ENCODE measurements around the gene TMEM132C.
"Not testable (repeated sequence)": the region's sequence is repeated elsewhere in the genome, so short reads cannot be mapped to it uniquely, and the experiment has no call there.

The TMEM132C gene

GRCh38 chr12:128595609-128596008 is 328.6 kb downstream of the TMEM132C start:
- no peak for FAIRE-seq
- DNase-seq (ENCODE audit: insufficient read length, low spot score): no peak

GRCh38 chr12:128600886-128601285 is 333.9 kb downstream of the TMEM132C start:
- DNase-seq (ENCODE audit: insufficient read length, low spot score) (no peak), FAIRE-seq (no peak)
- no peak for TF ChIP-seq SPI1 (IDR thresholded peaks at IDR 0.05; ENCODE audit: low read depth, low read length)
- no peak for TF ChIP-seq POLR2AphosphoS5 (IDR thresholded peaks at IDR 0.05; ENCODE audit: low read depth, low read length)
- no peak for TF ChIP-seq POLR2A (IDR thresholded peaks at IDR 0.05; ENCODE audit: low read depth, low read length)
- no peak for TF ChIP-seq PAX5 (IDR thresholded peaks at IDR 0.05; ENCODE audit: insufficient read depth, low read length, severe bottlenecking)

More at GRCh38 chr12:128595609-128596008, 328.6 kb downstream of the TMEM132C start:
- TF ChIP-seq POLR2A (IDR thresholded peaks at IDR 0.05; ENCODE audit: low read depth, low read length): no peak
- TF ChIP-seq POLR2AphosphoS5 (IDR thresholded peaks at IDR 0.05; ENCODE audit: low read depth, low read length): no peak
- TF ChIP-seq POU2F2 (IDR thresholded peaks at IDR 0.05; ENCODE audit: low read depth, low read length): no peak
- no peak for TF ChIP-seq TAF1 (IDR thresholded peaks at IDR 0.05; ENCODE audit: low read depth, low read length)
- TF ChIP-seq SPI1 (IDR thresholded peaks at IDR 0.05; ENCODE audit: low read depth, low read length): no peak
- no peak for TF ChIP-seq PAX5 (IDR thresholded peaks at IDR 0.05; ENCODE audit: insufficient read depth, low read length, severe bottlenecking)

GRCh38 chr12:128603573-128604115 is 336.7 kb downstream of the TMEM132C start:
- FAIRE-seq (no peak), DNase-seq (ENCODE audit: insufficient read length, low spot score) (no peak)
- TF ChIP-seq TAF1 (IDR thresholded peaks at IDR 0.05; ENCODE audit: low read depth, low read length) (no peak), PAX5 (IDR thresholded peaks at IDR 0.05; ENCODE audit: insufficient read depth, low read length, severe bottlenecking) (no peak), POU2F2 (IDR thresholded peaks at IDR 0.05; ENCODE audit: low read depth, low read length) (no peak), POLR2AphosphoS5 (IDR thresholded peaks at IDR 0.05; ENCODE audit: low read depth, low read length) (no peak), POLR2A (IDR thresholded peaks at IDR 0.05; ENCODE audit: low read depth, low read length) (no peak), SPI1 (IDR thresholded peaks at IDR 0.05; ENCODE audit: low read depth, low read length) (no peak)

GRCh38 chr12:128604219-128604618 is 337.2 kb downstream of the TMEM132C start:
- not testable (repeated sequence) for FAIRE-seq; DNase-seq (ENCODE audit: insufficient read length, low spot score)

GRCh38 chr12:128606051-128606450 is 339.1 kb downstream of the TMEM132C start:
- DNase-seq (ENCODE audit: insufficient read length, low spot score) (no peak), FAIRE-seq (no peak)
- TF ChIP-seq POU2F2 (IDR thresholded peaks at IDR 0.05; ENCODE audit: low read depth, low read length) (no peak), POLR2AphosphoS5 (IDR thresholded peaks at IDR 0.05; ENCODE audit: low read depth, low read length) (no peak), POLR2A (IDR thresholded peaks at IDR 0.05; ENCODE audit: low read depth, low read length) (no peak), TAF1 (IDR thresholded peaks at IDR 0.05; ENCODE audit: low read depth, low read length) (no peak), SPI1 (IDR thresholded peaks at IDR 0.05; ENCODE audit: low read depth, low read length) (no peak), PAX5 (IDR thresholded peaks at IDR 0.05; ENCODE audit: insufficient read depth, low read length, severe bottlenecking) (no peak)

- no peak for TF ChIP-seq POLR2AphosphoS5 (IDR thresholded peaks at IDR 0.05; ENCODE audit: low read depth, low read length)
Measured at GRCh38 chr12:128606538-128606937, 339.6 kb downstream of the TMEM132C start.

GRCh38 chr12:128606970-128607369 is 340.0 kb downstream of the TMEM132C start:
- DNase-seq (ENCODE audit: insufficient read length, low spot score) (no peak), FAIRE-seq (no peak)
- TF ChIP-seq POU2F2 (IDR thresholded peaks at IDR 0.05; ENCODE audit: low read depth, low read length): no peak
- no peak for TF ChIP-seq PAX5 (IDR thresholded peaks at IDR 0.05; ENCODE audit: insufficient read depth, low read length, severe bottlenecking)
- TF ChIP-seq POLR2A (IDR thresholded peaks at IDR 0.05; ENCODE audit: low read depth, low read length): no peak
- no peak for TF ChIP-seq SPI1 (IDR thresholded peaks at IDR 0.05; ENCODE audit: low read depth, low read length)
- no peak for TF ChIP-seq POLR2AphosphoS5 (IDR thresholded peaks at IDR 0.05; ENCODE audit: low read depth, low read length)
- TF ChIP-seq TAF1 (IDR thresholded peaks at IDR 0.05; ENCODE audit: low read depth, low read length): no peak

More at GRCh38 chr12:128606538-128606937, 339.6 kb downstream of the TMEM132C start:
- FAIRE-seq (no peak), DNase-seq (ENCODE audit: insufficient read length, low spot score) (no peak)

- TF ChIP-seq TAF1 (IDR thresholded peaks at IDR 0.05; ENCODE audit: low read depth, low read length) (no peak), PAX5 (IDR thresholded peaks at IDR 0.05; ENCODE audit: insufficient read depth, low read length, severe bottlenecking) (no peak), POU2F2 (IDR thresholded peaks at IDR 0.05; ENCODE audit: low read depth, low read length) (no peak)
- FAIRE-seq (no peak), DNase-seq (ENCODE audit: insufficient read length, low spot score) (no peak)
Measured at GRCh38 chr12:128607641-128608040, 340.7 kb downstream of the TMEM132C start.

GRCh38 chr12:128609861-128610260 is 342.9 kb downstream of the TMEM132C start:
- DNase-seq (ENCODE audit: insufficient read length, low spot score): no peak
- no peak for FAIRE-seq
- TF ChIP-seq SPI1 (IDR thresholded peaks at IDR 0.05; ENCODE audit: low read depth, low read length) (no peak), TAF1 (IDR thresholded peaks at IDR 0.05; ENCODE audit: low read depth, low read length) (no peak), PAX5 (IDR thresholded peaks at IDR 0.05; ENCODE audit: insufficient read depth, low read length, severe bottlenecking) (no peak), POU2F2 (IDR thresholded peaks at IDR 0.05; ENCODE audit: low read depth, low read length) (no peak), POLR2AphosphoS5 (IDR thresholded peaks at IDR 0.05; ENCODE audit: low read depth, low read length) (no peak)

- FAIRE-seq (no peak), DNase-seq (ENCODE audit: insufficient read length, low spot score) (no peak)
- TF ChIP-seq POU2F2 (IDR thresholded peaks at IDR 0.05; ENCODE audit: low read depth, low read length): no peak
- no peak for TF ChIP-seq TAF1 (IDR thresholded peaks at IDR 0.05; ENCODE audit: low read depth, low read length)
- no peak for TF ChIP-seq POLR2A (IDR thresholded peaks at IDR 0.05; ENCODE audit: low read depth, low read length)
- TF ChIP-seq PAX5 (IDR thresholded peaks at IDR 0.05; ENCODE audit: insufficient read depth, low read length, severe bottlenecking): no peak
- TF ChIP-seq SPI1 (IDR thresholded peaks at IDR 0.05; ENCODE audit: low read depth, low read length): no peak
- TF ChIP-seq POLR2AphosphoS5 (IDR thresholded peaks at IDR 0.05; ENCODE audit: low read depth, low read length): no peak
Measured at GRCh38 chr12:128611736-128612135, 344.8 kb downstream of the TMEM132C start.
